Tibial nerve (tissue), 4 donors: Measurements from ENCODE around the gene SAMSN1.

Experiments used
- EP300 ChIP-seq, 2 donors: sonication (generic); formaldehyde crosslinking; IDR thresholded peaks; one replicate each; pipeline ENCODE4 v1.6.1; 2017; ENCODE audit warnings: antibody characterized with exemption in 2 of 2, mild to moderate bottlenecking in 1 of 2
- POLR2A ChIP-seq, 2 donors: fragments of 450-650 bp; IDR thresholded peaks; one replicate each; pipeline ENCODE4 v1.6.1; 2017; ENCODE audit warnings: antibody characterized with exemption in 2 of 2, mild to moderate bottlenecking in 2 of 2, moderate library complexity in 2 of 2
- TF ChIP-seq, protein P1 (sequence below), 5 experiments: fragments of 200-600 bp in 3 of 5; fragments of 450-650 bp in 2 of 5; sonication (generic) in 3 of 5; IDR thresholded peaks; one replicate each; pipeline ENCODE4 v1.5.1; 2016 to 2019; ENCODE audit warnings: antibody characterized with exemption in 5 of 5, mild to moderate bottlenecking in 3 of 5, moderate library complexity in 2 of 5

DNA sequence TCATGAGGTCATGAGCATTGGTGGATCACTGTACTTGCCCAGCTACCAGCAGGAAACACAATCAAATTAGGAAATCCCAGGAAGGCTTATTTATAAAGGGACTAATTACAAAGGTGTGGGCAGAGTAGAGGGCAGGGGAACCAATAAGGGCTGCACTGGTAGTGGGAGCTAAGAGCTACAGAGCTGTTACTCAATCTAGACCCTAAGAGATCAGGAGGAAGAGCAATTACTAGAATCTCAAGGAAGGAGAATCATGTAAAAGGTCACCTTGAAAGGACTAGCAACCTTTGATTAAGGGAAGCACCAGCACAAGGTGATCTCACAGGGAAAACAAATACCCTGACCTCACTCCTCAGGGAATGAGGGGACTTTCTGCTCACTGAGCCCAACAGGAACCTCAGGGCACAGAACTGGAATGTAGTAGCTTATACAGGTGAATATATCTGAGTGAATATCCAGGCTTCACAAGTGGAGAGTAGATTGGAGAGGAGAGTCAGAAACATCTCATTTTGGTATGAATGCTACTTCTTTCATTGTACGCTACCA, 66.8 kb downstream of the SAMSN1 start:
- TF ChIP-seq, protein P1, sequence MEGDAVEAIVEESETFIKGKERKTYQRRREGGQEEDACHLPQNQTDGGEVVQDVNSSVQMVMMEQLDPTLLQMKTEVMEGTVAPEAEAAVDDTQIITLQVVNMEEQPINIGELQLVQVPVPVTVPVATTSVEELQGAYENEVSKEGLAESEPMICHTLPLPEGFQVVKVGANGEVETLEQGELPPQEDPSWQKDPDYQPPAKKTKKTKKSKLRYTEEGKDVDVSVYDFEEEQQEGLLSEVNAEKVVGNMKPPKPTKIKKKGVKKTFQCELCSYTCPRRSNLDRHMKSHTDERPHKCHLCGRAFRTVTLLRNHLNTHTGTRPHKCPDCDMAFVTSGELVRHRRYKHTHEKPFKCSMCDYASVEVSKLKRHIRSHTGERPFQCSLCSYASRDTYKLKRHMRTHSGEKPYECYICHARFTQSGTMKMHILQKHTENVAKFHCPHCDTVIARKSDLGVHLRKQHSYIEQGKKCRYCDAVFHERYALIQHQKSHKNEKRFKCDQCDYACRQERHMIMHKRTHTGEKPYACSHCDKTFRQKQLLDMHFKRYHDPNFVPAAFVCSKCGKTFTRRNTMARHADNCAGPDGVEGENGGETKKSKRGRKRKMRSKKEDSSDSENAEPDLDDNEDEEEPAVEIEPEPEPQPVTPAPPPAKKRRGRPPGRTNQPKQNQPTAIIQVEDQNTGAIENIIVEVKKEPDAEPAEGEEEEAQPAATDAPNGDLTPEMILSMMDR (IDR thresholded peaks at IDR 0.05): no peak
- no peak for TF ChIP-seq EP300 (IDR thresholded peaks at IDR 0.05)
- TF ChIP-seq POLR2A (IDR thresholded peaks at IDR 0.05): no peak
